ENCODE results near the gene STING1. TPM values are rescaled to one million over a fixed set of nuclear protein-coding genes. Genes with fewer than 3 reads are reported as not detected.

STING1 gene
- total RNA-seq, 1 experiment from 2014 or later = not detected

GRCh38 chr5:139431706-139432105 is 50.9 kb downstream of the STING1 start:
- TF ChIP-seq, protein P1, sequence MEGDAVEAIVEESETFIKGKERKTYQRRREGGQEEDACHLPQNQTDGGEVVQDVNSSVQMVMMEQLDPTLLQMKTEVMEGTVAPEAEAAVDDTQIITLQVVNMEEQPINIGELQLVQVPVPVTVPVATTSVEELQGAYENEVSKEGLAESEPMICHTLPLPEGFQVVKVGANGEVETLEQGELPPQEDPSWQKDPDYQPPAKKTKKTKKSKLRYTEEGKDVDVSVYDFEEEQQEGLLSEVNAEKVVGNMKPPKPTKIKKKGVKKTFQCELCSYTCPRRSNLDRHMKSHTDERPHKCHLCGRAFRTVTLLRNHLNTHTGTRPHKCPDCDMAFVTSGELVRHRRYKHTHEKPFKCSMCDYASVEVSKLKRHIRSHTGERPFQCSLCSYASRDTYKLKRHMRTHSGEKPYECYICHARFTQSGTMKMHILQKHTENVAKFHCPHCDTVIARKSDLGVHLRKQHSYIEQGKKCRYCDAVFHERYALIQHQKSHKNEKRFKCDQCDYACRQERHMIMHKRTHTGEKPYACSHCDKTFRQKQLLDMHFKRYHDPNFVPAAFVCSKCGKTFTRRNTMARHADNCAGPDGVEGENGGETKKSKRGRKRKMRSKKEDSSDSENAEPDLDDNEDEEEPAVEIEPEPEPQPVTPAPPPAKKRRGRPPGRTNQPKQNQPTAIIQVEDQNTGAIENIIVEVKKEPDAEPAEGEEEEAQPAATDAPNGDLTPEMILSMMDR (IDR thresholded peaks at IDR 0.05; ENCODE audit: insufficient read depth in 1 of 2, low read depth in 1 of 2, low read length in 1 of 2, severe bottlenecking in 1 of 2, unreplicated experiment in 1 of 2) = no peak
- H3K4me3 Mint-ChIP-seq (ENCODE audit: unreplicated experiment) = no peak overlapping the region
- H3K4me1 ChIP-seq = peaks cover 15% of the 10 kb centered on the region
- no peaks in the 10 kb centered on the region for H3K36me3 ChIP-seq (ENCODE audit: control insufficient read depth, insufficient read depth, low read length)
- H3K27me3 Mint-ChIP-seq (ENCODE audit: insufficient read depth, unreplicated experiment) = no peaks in the 10 kb centered on the region
- ChIA-PET POLR2A (no interaction called here), CTCF (no interaction called here)
- DNase-seq = no peak
- no peaks in the 10 kb centered on the region for H3K9me3 Mint-ChIP-seq (ENCODE audit: unreplicated experiment)
- intact Hi-C loops (cut with micrococcal nuclease; ENCODE audit: unreplicated experiment) = no loop called here
- H3K27me3 ChIP-seq (replicated peaks; ENCODE audit: control insufficient read depth, insufficient read depth, low read length) = no peaks in the 10 kb centered on the region
- peaks cover 6% of the 10 kb centered on the region for H3K4me1 Mint-ChIP-seq (ENCODE audit: low read depth, unreplicated experiment)
- H3K4me3 ChIP-seq (ENCODE audit: low read depth, low read length) = no peak overlapping the region
- no TSS peak for BruUV-seq (replicated peaks)
- H3K27ac Mint-ChIP-seq (ENCODE audit: unreplicated experiment) = no peak overlapping the region
- no peaks in the 10 kb centered on the region for H3K9me3 ChIP-seq
- no peaks in the 10 kb centered on the region for H3K36me3 Mint-ChIP-seq (ENCODE audit: insufficient read depth, unreplicated experiment)

GRCh38 chr5:139430015-139430414 is 52.5 kb downstream of the STING1 start:
- no peak overlapping the region for H3K27ac Mint-ChIP-seq (ENCODE audit: unreplicated experiment)
- no peaks in the 10 kb centered on the region for H3K36me3 ChIP-seq (ENCODE audit: control insufficient read depth, insufficient read depth, low read length)
- intact Hi-C loops (cut with micrococcal nuclease; ENCODE audit: unreplicated experiment) = no loop called here
- no peaks in the 10 kb centered on the region for H3K9me3 Mint-ChIP-seq (ENCODE audit: unreplicated experiment)
- no peaks in the 10 kb centered on the region for H3K9me3 ChIP-seq
- CTCF ChIA-PET = no interaction called here
- H3K4me3 Mint-ChIP-seq (ENCODE audit: unreplicated experiment) = no peak overlapping the region
- TF ChIP-seq, protein P1 (IDR thresholded peaks at IDR 0.05; ENCODE audit: insufficient read depth in 1 of 2, low read depth in 1 of 2, low read length in 1 of 2, severe bottlenecking in 1 of 2, unreplicated experiment in 1 of 2) = no peak
- no peak for DNase-seq
- no peaks in the 10 kb centered on the region for H3K27me3 Mint-ChIP-seq (ENCODE audit: insufficient read depth, unreplicated experiment)
- H3K4me3 ChIP-seq (ENCODE audit: low read depth, low read length) = no peak overlapping the region
- peaks cover 14% of the 10 kb centered on the region for H3K4me1 ChIP-seq
- H3K4me1 Mint-ChIP-seq (ENCODE audit: low read depth, unreplicated experiment) = peaks cover 6% of the 10 kb centered on the region
- BruUV-seq (replicated peaks) = no TSS peak
- POLR2A ChIA-PET = interaction anchor here (1.2 kb wide), 1 partner anchor 9 kb away, joined by 8 read pairs; the partner anchor contains the start of gene DNAJC18
- H3K27me3 ChIP-seq (replicated peaks; ENCODE audit: control insufficient read depth, insufficient read depth, low read length) = no peaks in the 10 kb centered on the region
- H3K36me3 Mint-ChIP-seq (ENCODE audit: insufficient read depth, unreplicated experiment) = no peaks in the 10 kb centered on the region

DNA sequence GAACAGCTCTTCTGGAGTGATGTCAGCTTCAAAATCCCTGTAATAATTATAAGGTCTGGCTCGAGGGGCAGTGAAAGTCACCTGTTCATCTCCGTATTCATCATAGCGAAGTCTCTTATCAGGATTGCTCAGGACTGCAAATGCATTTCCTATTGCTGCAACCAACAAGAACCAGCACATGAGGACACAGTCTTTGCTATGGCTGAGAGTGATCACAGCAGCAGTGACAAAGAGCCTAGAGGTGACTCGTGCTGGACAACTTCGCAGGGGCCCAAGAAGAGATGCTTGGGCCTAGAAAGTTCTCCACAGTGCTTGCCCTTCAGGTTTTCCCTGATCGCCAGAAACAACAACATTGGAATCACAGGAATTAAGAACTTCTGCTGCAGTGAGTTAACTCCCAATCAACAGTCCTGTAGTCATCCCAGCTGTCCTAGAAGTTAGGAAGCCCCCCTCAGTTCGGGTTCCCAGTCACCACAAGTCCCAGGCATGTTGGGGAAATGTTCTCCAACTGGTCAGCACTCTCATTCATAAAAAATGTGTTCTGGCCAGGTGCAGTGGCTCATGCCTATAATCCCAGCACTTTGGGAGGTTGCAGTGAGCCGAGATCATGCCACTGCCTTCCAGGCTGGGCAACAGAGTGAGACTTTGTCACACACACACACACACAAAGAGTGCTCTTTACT is 56.2 kb downstream of the STING1 start:
- H3K36me3 Mint-ChIP-seq (ENCODE audit: insufficient read depth, unreplicated experiment) = peaks cover 8% of the 10 kb centered on the region
- no TSS peak for BruUV-seq (replicated peaks)

More for the DNA sequence above, 56.2 kb downstream of the STING1 start:
- no peaks in the 10 kb centered on the region for H3K9me3 ChIP-seq
- peaks cover 3% of the 10 kb centered on the region for H3K4me1 ChIP-seq
- intact Hi-C loops (cut with micrococcal nuclease; ENCODE audit: unreplicated experiment) = no loop called here
- H3K27me3 ChIP-seq (replicated peaks; ENCODE audit: control insufficient read depth, insufficient read depth, low read length) = no peaks in the 10 kb centered on the region
- no peak overlapping the region for H3K27ac Mint-ChIP-seq (ENCODE audit: unreplicated experiment)
- no peaks in the 10 kb centered on the region for H3K27me3 Mint-ChIP-seq (ENCODE audit: insufficient read depth, unreplicated experiment)
- no peak overlapping the region for H3K4me3 ChIP-seq (ENCODE audit: low read depth, low read length)
- peaks cover 9% of the 10 kb centered on the region for H3K4me1 Mint-ChIP-seq (ENCODE audit: low read depth, unreplicated experiment)
- H3K4me3 Mint-ChIP-seq (ENCODE audit: unreplicated experiment) = no peak overlapping the region
- no peaks in the 10 kb centered on the region for H3K36me3 ChIP-seq (ENCODE audit: control insufficient read depth, insufficient read depth, low read length)
- ChIA-PET CTCF (no interaction called here), POLR2A (no interaction called here)
- no peaks in the 10 kb centered on the region for H3K9me3 Mint-ChIP-seq (ENCODE audit: unreplicated experiment)
- no peak for DNase-seq
- TF ChIP-seq, protein P1 (IDR thresholded peaks at IDR 0.05; ENCODE audit: insufficient read depth in 1 of 2, low read depth in 1 of 2, low read length in 1 of 2, severe bottlenecking in 1 of 2, unreplicated experiment in 1 of 2) = no peak

Other genes starting within 250 kb of the STING1 start
- 194 and 200 TPM in 2 replicates for gene MATR3, start 189.0 kb downstream of the STING1 start, total RNA-seq (2022)
- 73.6 and 83.6 TPM in 2 replicates for gene PAIP2, start 140.9 kb downstream of the STING1 start, total RNA-seq (2022)
- 20.4 and 24.0 TPM in 2 replicates for gene SLC23A1, start 99.5 kb downstream of the STING1 start, total RNA-seq (2022)
- gene MZB1, start 92.8 kb downstream of the STING1 start, total RNA-seq (2022) = not detected in 2 replicates
- gene PROB1, start 87.7 kb downstream of the STING1 start, total RNA-seq (2022) = 2.7 and 2.9 TPM in 2 replicates
- gene SPATA24, start 78.7 kb downstream of the STING1 start, total RNA-seq (2022) = 10.1 and 10.2 TPM in 2 replicates
- gene DNAJC18, start 43.2 kb downstream of the STING1 start, total RNA-seq (2022) = 12.5 and 14.1 TPM in 2 replicates
- not detected in 2 replicates for gene ECSCR, start 20.0 kb downstream of the STING1 start, total RNA-seq (2022)
- gene SMIM33, start 11.8 kb downstream of the STING1 start, total RNA-seq (2022) = not detected in 2 replicates
- 192 and 193 TPM in 2 replicates for gene UBE2D2, start 78.6 kb upstream of the STING1 start, total RNA-seq (2022)
- gene CXXC5, start 165.6 kb upstream of the STING1 start, total RNA-seq (2022) = 79.5 and 92.3 TPM in 2 replicates